ENCODE data around the gene SLC7A14.

SLC7A14 gene

GRCh38 chr3:170496026-170496867 lies 89.6 kb downstream of the SLC7A14 start:
- no peak for FAIRE-seq

- no peak for FAIRE-seq
These were observed 91.1 kb downstream of the SLC7A14 start for GRCh38 chr3:170494766-170495165.

GRCh38 chr3:170493712-170494182 lies 92.1 kb downstream of the SLC7A14 start:
- no peak for FAIRE-seq

GRCh38 chr3:170491901-170492300 lies 94.0 kb downstream of the SLC7A14 start:
- FAIRE-seq: no peak

GRCh38 chr3:170490828-170491560 lies 94.9 kb downstream of the SLC7A14 start:
- no peak for FAIRE-seq

DNA sequence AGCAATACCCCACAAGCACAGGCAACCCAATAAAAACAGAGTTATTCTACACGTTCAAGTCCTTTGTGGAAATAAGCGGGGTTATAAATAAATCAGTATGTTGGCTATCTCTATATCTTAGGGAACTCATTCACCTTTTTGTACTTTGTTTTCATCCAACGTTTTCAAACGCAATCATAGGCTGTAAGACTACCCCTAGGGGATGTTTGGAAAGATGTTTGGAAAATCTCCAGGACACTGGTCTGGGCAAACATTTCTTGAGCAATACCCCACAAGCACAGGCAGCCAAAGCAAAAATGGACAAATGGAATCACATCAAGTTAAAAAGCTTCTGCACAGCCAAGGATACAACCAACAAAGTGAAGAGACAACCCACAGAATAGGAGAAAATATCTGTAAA lies 97.1 kb downstream of the SLC7A14 start:
- no peak for FAIRE-seq

- FAIRE-seq: no peak
These were observed 98.8 kb downstream of the SLC7A14 start for GRCh38 chr3:170487031-170487430.

- no peak for FAIRE-seq
These were observed 99.5 kb downstream of the SLC7A14 start for GRCh38 chr3:170486398-170486797.

DNA sequence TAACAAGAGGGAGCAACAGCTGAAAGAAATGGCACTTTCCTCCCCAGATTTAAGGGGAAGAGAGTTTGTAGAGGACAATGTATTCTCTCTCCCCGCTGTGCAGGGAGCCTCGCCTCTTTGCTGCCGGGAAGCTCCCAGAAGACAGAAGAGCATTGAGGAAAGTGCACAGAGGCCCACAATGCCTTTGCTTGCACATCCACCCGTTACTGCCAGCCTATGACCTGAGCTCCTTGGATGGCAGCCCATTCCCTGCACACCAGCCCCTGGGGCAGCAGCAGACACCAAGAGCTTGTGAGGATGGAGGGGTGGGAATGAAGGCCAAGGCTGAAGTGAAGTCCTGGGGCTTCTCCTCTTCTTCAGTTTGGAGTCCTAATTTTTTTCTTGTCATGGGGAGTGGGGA lies 100.2 kb downstream of the SLC7A14 start:
- FAIRE-seq: no peak

DNA sequence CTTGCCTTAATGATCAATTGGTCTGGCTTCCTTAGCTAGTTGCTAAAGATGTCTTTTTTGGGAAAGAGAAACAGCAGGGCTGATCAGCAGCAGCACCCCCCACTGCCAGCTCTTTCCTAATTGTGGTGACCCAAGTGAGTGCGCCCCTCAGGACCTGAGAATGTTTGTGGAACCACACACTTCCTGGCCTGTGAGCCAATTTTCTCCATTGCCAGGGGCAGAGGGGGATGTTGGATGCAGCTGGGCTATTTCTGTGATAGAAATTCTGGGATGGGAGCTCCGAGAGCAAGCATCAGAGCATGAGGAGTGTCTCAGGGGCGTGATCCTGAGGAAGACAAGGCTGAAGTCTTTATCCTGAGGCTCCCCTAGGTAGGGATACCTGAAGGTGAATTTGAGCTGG lies 100.6 kb downstream of the SLC7A14 start:
- FAIRE-seq: no peak

DNA sequence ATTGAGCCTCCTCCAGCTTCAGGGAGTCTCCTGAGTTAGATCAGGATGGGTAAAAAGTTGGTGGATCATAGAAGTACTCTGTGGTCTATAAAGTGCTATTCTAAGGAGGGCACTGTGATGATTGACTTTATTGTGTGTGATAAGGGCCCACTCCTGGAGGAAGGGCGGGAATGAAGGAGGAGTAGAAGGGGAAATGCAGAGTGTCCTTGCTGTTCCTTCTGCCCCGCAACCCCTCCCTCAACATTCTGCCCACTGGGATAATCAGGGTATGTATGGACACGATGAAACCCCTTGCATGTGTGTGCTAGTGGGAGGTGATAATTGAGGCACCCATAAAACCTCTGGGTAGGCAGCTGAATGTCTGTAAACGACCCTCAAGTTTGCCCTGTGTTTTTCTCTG lies 101.0 kb downstream of the SLC7A14 start:
- FAIRE-seq: no peak

- FAIRE-seq: no peak
These were observed 102.2 kb downstream of the SLC7A14 start for GRCh38 chr3:170483485-170484262.

DNA sequence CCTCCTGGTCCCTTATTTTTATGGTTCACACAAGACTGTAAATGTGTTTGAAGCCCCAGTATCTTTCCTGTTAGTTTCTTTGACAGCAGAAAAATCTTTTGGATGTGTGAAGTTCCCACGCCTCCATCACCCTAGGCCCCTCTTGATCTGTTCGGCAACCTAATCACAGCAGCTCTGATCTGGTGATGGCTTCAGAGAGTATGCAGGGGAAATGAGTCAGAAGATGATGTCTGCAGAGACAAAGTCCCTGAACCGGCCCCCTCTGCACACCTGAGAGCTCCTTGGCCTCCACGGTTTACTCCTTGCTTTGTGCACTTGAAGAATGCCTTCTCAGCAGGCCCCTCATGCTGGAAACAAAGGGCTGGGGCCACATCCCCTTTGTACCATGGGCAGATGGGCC lies 103.7 kb downstream of the SLC7A14 start:
- FAIRE-seq: no peak

DNA sequence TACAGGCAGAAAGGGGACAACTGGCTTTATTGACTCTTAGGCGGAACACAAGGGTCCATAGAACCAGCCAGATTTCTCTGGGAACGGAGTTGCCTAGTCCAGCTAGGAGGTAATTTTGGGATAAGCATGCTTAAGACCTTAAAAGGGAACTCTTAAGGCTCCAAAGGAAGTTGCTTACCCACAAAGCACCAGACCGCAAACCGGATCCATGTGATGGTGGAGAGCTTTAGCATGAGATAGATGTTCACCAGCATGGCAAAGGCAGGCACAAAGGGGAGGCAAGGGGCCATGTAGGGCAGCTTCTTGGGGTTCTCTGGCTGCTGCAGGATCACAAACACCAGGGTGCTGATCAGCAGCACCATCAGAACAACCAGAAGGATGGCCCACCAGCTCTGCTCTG lies 105.8 kb downstream of the SLC7A14 start:
- no peak for FAIRE-seq

DNA sequence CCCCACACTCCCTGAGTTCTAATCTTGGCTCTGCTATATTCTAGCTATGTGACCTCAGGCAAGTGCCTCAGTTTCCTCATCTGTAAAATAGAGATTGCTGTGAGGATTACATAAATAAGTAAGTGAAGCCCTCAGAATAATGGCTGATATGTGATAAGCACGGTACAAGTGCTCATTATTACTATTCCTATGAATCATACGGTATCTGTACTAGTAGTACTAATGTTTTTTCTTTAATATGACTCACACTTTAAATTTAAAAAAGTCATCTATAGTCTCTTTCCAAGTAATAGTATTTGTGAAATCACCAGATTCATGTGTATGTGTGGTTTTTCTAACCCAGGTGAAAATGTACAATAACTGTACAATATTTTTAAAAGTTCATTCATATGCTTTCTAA lies 108.5 kb downstream of the SLC7A14 start:
- no peak for FAIRE-seq

GRCh38 chr3:170476291-170476690 lies 109.6 kb downstream of the SLC7A14 start:
- no peak for FAIRE-seq

DNA sequence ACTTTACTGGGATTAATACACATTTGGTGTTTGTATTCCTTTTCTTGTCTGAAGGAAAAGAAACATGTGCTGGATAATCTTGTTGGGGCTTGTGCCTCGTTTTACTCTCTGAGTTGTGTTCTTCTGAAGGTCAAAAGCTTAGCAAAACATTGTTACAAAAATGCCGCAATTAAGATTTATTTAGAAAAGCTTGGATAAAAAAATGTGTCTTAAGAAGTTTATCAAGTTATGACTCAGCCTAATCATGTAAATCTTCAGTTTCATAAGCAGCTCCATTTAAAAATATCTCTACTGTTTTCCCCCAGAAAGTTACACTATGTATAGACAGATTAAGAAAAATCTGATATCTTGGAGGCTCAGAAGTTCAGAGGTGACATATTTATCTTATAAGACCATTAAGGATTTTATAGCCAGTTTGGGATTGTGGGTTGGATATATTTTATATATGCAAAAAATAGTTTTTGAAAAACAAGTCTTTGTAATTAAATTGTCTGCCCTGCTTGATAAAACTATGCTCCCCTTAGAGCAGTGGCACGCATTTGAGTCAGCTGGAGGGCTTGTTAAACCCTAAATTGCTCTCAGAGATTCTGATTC lies 110.7 kb downstream of the SLC7A14 start:
- FAIRE-seq: no peak

DNA sequence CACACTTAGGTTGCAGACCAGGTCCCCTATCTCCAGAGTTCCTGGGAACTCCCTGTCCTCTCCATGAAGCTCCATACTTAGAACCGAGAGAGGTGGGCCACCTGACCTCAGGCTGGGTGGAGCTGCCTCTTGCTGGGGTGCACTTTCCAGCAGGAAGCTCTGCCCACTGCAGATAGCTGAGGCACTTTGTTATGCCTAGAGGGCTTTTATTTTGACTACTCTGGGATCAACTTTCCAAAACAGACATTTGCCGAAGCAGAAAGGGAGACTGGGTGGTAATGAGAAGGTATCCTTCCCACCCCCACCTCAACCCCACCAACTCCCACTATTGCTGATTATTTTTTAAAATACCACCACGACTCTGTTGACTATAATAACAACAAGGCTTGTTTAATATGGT lies 112.5 kb downstream of the SLC7A14 start:
- FAIRE-seq: no peak

DNA sequence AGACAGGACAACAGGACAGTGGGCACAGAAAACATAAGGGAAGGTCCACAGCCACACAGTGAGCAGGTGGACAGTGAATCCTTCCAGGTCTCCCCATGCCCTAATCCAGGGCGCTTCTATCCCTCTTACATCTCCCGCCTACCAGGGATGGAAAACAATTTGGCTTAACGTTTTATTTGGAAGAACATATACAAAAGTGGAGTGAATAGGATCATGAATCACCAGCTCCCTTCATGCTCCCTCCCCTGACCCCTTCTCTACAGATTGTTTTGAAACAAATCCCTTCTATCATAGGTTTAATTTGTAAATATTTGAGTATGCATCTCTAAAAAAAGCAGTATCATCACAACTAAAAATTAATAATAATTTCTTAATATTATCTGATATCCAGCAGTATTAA lies 114.7 kb downstream of the SLC7A14 start:
- no peak for FAIRE-seq

- FAIRE-seq: no peak
These were observed 115.5 kb downstream of the SLC7A14 start for GRCh38 chr3:170470063-170471016.

- FAIRE-seq: no peak
These were observed 116.5 kb downstream of the SLC7A14 start for GRCh38 chr3:170469151-170470062.

Data from islet of Langerhans (tissue), 1 donor.